H1 (cell line): ENCODE results near the gene THRB. TPM values are rescaled to one million over a fixed set of nuclear protein-coding genes. Genes with fewer than 3 reads are reported as not detected.

Experiments used
- CTCF ChIA-PET: fragments of 300-600 bp; sonication (Branson Sonifier 250); formaldehyde crosslinking; loops from one replicate; lab custom pipeline; 2021; ENCODE audit not compliant: partially characterized antibody; lab: Charles Lee
- POLR2A ChIA-PET: fragments of 300-600 bp; sonication (Branson Sonifier 250); formaldehyde crosslinking; loops from one replicate; lab custom pipeline; 2021; ENCODE audit warnings: inconsistent platforms; ENCODE audit not compliant: partially characterized antibody; lab: Charles Lee
- DNase-seq, 2 experiments: peaks; one replicate each; pipeline versions ENCODE4 v3.0.0 to v3.0.0-alpha.2; 2010 to 2022; ENCODE audit warnings: low spot score in 2 of 2, low read depth in 1 of 2, mixed read lengths in 1 of 2
- FAIRE-seq: peaks from 2 replicates; lab custom pipeline; 2011; peaks lifted over from hg19 to GRCh38; lab: Jason Lieb, UNC
- H2AFZ ChIP-seq: 2 replicates; pipeline ENCODE4 v1.8.1; 2012; ENCODE audit warnings: low read length, inconsistent platforms
- H2AK5ac ChIP-seq: 2 replicates; pipeline ENCODE4 v1.6.1; 2013; ENCODE audit warnings: low read depth, low read length
- H2BK120ac ChIP-seq: replicated peaks from 2 replicates; pipeline ENCODE3; 2013; ENCODE audit warnings: low read depth, low read length, inconsistent platforms
- H2BK12ac ChIP-seq: 2 replicates; pipeline ENCODE4 v1.6.1; 2013; ENCODE audit warnings: low read depth, low read length
- H2BK15ac ChIP-seq: 2 replicates; pipeline ENCODE4 v1.6.1; 2013; ENCODE audit warnings: low read length
- H2BK20ac ChIP-seq: 2 replicates; pipeline ENCODE4 v1.6.1; 2013; ENCODE audit warnings: low read length
- H2BK5ac ChIP-seq: 2 replicates; pipeline ENCODE4 v1.6.1; 2013; ENCODE audit warnings: low read depth, low read length
- H3K14ac ChIP-seq: 2 replicates; pipeline ENCODE4 v1.6.1; 2013; ENCODE audit warnings: inconsistent platforms; ENCODE audit not compliant: insufficient read length
- H3K18ac ChIP-seq: 2 replicates; pipeline ENCODE4 v1.6.1; 2013; ENCODE audit warnings: low read length; ENCODE audit errors: extremely low read depth
- H3K23ac ChIP-seq: 2 replicates; pipeline ENCODE4 v1.6.1; 2013; ENCODE audit warnings: inconsistent platforms; ENCODE audit not compliant: insufficient read length
- H3K23me2 ChIP-seq: 2 replicates; pipeline ENCODE4 v1.6.1; 2013; ENCODE audit warnings: low read depth, low read length
- H3K27ac ChIP-seq: 2 replicates; pipeline ENCODE4 v1.6.1; 2011; ENCODE audit warnings: low read depth, low read length, inconsistent platforms
- H3K27me3 ChIP-seq, 4 experiments: replicated peaks in 1 of 4; 1 replicate in 1 of 4; 2 replicates in 3 of 4; pipeline versions ENCODE4 v1.6.1 to v1.8.1; 2011 to 2013; ENCODE audit warnings: low read length in 3 of 4, mild to moderate bottlenecking in 3 of 4, inconsistent platforms in 2 of 4, mixed read lengths in 2 of 4, moderate library complexity in 1 of 4; ENCODE audit not compliant: control insufficient read depth in 3 of 4, insufficient read depth in 3 of 4; ENCODE audit errors: extremely low read depth in 1 of 4
- H3K36me3 ChIP-seq, 4 experiments: 2 replicates each; pipeline versions ENCODE4 v1.6.1 to v1.8.1; 2011 to 2013; ENCODE audit warnings: mild to moderate bottlenecking in 4 of 4, low read length in 3 of 4, moderate library complexity in 2 of 4, control low read depth in 1 of 4, inconsistent platforms in 1 of 4; ENCODE audit not compliant: insufficient read depth in 4 of 4, control insufficient read depth in 2 of 4
- H3K4ac ChIP-seq: replicated peaks from 2 replicates; pipeline ENCODE3; 2013; ENCODE audit warnings: low read length, low read depth, mixed read lengths, inconsistent platforms; ENCODE audit not compliant: insufficient read length
- H3K4me1 ChIP-seq, 4 experiments: replicated peaks in 1 of 4; 1 replicate in 1 of 4; 2 replicates in 3 of 4; pipeline versions ENCODE4 v1.6.1 to v1.8.1; 2011 to 2013; ENCODE audit warnings: low read length in 3 of 4, inconsistent platforms in 2 of 4, mixed read lengths in 1 of 4; ENCODE audit not compliant: insufficient read depth in 4 of 4, control insufficient read depth in 3 of 4
- H3K4me2 ChIP-seq, 2 experiments: 2 replicates each; pipeline versions ENCODE4 v1.6.1 to v1.8.1; 2011 to 2013; ENCODE audit warnings: low read depth in 2 of 2, low read length in 2 of 2, control low read depth in 1 of 2, inconsistent platforms in 1 of 2, mild to moderate bottlenecking in 1 of 2; ENCODE audit not compliant: insufficient read depth in 1 of 2
- H3K4me3 ChIP-seq, 4 experiments: fragments of 200-600, 300-600 bp in 1 of 4; sonication (generic), shearing (Covaris generic), sonication (Bioruptor Twin) in 1 of 4; 2 replicates each; pipeline versions ENCODE4 v1.5.1 to v1.8.1; 2011 to 2016; ENCODE audit warnings: low read length in 4 of 4, low read depth in 3 of 4, control low read depth in 2 of 4, inconsistent platforms in 2 of 4, mild to moderate bottlenecking in 2 of 4, mixed read lengths in 1 of 4, moderate library complexity in 1 of 4; ENCODE audit not compliant: insufficient read depth in 2 of 4; ENCODE audit errors: extremely low read depth in 1 of 4
- H3K56ac ChIP-seq: replicated peaks from 2 replicates; pipeline ENCODE3; 2013; ENCODE audit warnings: low read depth, mild to moderate bottlenecking, mixed read lengths, low read length, inconsistent platforms; ENCODE audit not compliant: insufficient read length
- H3K79me1 ChIP-seq: 2 replicates; pipeline ENCODE4 v1.6.1; 2013; ENCODE audit warnings: low read depth, low read length, control low read depth
- H3K79me2 ChIP-seq, 2 experiments: 2 replicates each; pipeline versions ENCODE4 v1.6.1 to v1.8.1; 2012 to 2013; ENCODE audit warnings: low read length in 2 of 2, mild to moderate bottlenecking in 2 of 2, inconsistent platforms in 1 of 2; ENCODE audit not compliant: insufficient read depth in 2 of 2, control insufficient read depth in 1 of 2
- H3K9ac ChIP-seq, 4 experiments: replicated peaks in 1 of 4; 1 replicate in 1 of 4; 2 replicates in 3 of 4; pipeline versions ENCODE4 v1.6.1 to v1.8.1; 2011 to 2013; ENCODE audit warnings: low read depth in 3 of 4, low read length in 3 of 4, control low read depth in 2 of 4, mild to moderate bottlenecking in 2 of 4, moderate library complexity in 2 of 4, inconsistent platforms in 1 of 4; ENCODE audit errors: extremely low read depth in 1 of 4
- H3K9me3 ChIP-seq, 2 experiments: 2 replicates each; pipeline versions ENCODE4 v1.6.1 to v1.8.1; 2012 to 2013; ENCODE audit warnings: mild to moderate bottlenecking in 2 of 2, moderate library complexity in 2 of 2, control low read depth in 1 of 2, inconsistent platforms in 1 of 2, low read depth in 1 of 2, low read length in 1 of 2, mixed read lengths in 1 of 2; ENCODE audit not compliant: insufficient read depth in 2 of 2
- H4K20me1 ChIP-seq, 2 experiments: replicated peaks in 1 of 2; 2 replicates each; pipeline versions ENCODE3 to v1.8.1; 2011 to 2013; ENCODE audit warnings: inconsistent platforms in 2 of 2, low read length in 2 of 2, mild to moderate bottlenecking in 1 of 2; ENCODE audit not compliant: insufficient read depth in 2 of 2, control insufficient read depth in 1 of 2
- H4K5ac ChIP-seq: 2 replicates; pipeline ENCODE4 v1.6.1; 2013; ENCODE audit warnings: low read length, low read depth, mixed read lengths, inconsistent platforms; ENCODE audit not compliant: insufficient read length
- H4K8ac ChIP-seq: 2 replicates; pipeline ENCODE4 v1.8.0; 2013; ENCODE audit warnings: mild to moderate bottlenecking, moderate library complexity, low read length, inconsistent platforms; ENCODE audit not compliant: insufficient read depth; ENCODE audit errors: extremely low read depth
- H4K91ac ChIP-seq: replicated peaks from 2 replicates; pipeline ENCODE3; 2013; ENCODE audit warnings: low read length, mixed read lengths, inconsistent platforms; ENCODE audit not compliant: insufficient read length
- ASH2L ChIP-seq: fragments of 200-600, 300-600 bp; sonication (generic); IDR thresholded peaks from one replicate; pipeline ENCODE4 v1.7.1; 2017; ENCODE audit warnings: low read length
- CBX5 ChIP-seq: fragments of 300-800, 300-1000 bp; sonication (generic); IDR thresholded peaks from 2 replicates; pipeline ENCODE4 v1.7.1; 2016; ENCODE audit warnings: antibody characterized with exemption, low read length, low read depth
- CBX8 ChIP-seq: fragments of 300-800, 300-1000 bp; sonication (generic); IDR thresholded peaks from 2 replicates; pipeline ENCODE4 v1.7.1; 2016; ENCODE audit warnings: low read depth, low read length, borderline replicate concordance
- CREB1 ChIP-seq: IDR thresholded peaks from 2 replicates; pipeline ENCODE4 v1.6.1; 2012; ENCODE audit warnings: inconsistent platforms
- EZH2 ChIP-seq: fragments of 200-600 bp; sonication (generic); IDR thresholded peaks from 2 replicates; pipeline ENCODE4 v1.7.1; 2012; ENCODE audit warnings: low read depth, mild to moderate bottlenecking, moderate library complexity, low read length, inconsistent platforms; ENCODE audit not compliant: severe bottlenecking
- KDM4A ChIP-seq: IDR thresholded peaks from one replicate; pipeline ENCODE4 v1.7.1; 2012; ENCODE audit warnings: low read depth, mild to moderate bottlenecking, moderate library complexity, low read length, inconsistent platforms; ENCODE audit not compliant: severe bottlenecking
- NRF1 ChIP-seq: IDR thresholded peaks from 2 replicates; pipeline ENCODE4 v1.6.1; 2011; ENCODE audit warnings: mild to moderate bottlenecking, low read depth, low read length, improper control_type of control experiment
- RAD21 ChIP-seq, 2 experiments: IDR thresholded peaks in 1 of 2; conservative IDR thresholded peaks in 1 of 2; 2 replicates each; pipeline ENCODE4 v1.6.1; 2011; ENCODE audit warnings: low read depth in 2 of 2, low read length in 2 of 2, improper control_type of control experiment in 1 of 2, inconsistent platforms in 1 of 2, mild to moderate bottlenecking in 1 of 2, moderate library complexity in 1 of 2
- RBBP5 ChIP-seq: IDR thresholded peaks from 2 replicates; pipeline ENCODE4 v1.7.1; 2012; ENCODE audit warnings: low read depth, mild to moderate bottlenecking, inconsistent platforms, low read length, moderate library complexity, borderline replicate concordance
- RXRA ChIP-seq: IDR thresholded peaks from 2 replicates; pipeline ENCODE4 v1.6.1; 2011; ENCODE audit warnings: low read depth, mild to moderate bottlenecking, low read length, moderate library complexity; ENCODE audit not compliant: insufficient read depth
- SIX5 ChIP-seq: IDR thresholded peaks from 2 replicates; pipeline ENCODE4 v1.6.1; 2011; ENCODE audit warnings: mild to moderate bottlenecking, low read depth, low read length
- SP1 ChIP-seq: IDR thresholded peaks from 2 replicates; pipeline ENCODE4 v1.6.1; 2011; ENCODE audit warnings: low read depth, low read length
- SUZ12 ChIP-seq: fragments of 200-600 bp; sonication (generic); IDR thresholded peaks from 2 replicates; pipeline ENCODE4 v1.6.1; 2012; ENCODE audit warnings: mild to moderate bottlenecking, inconsistent platforms, low read length, moderate library complexity, mixed read lengths
- TAF7 ChIP-seq: optimal IDR thresholded peaks from 2 replicates; pipeline ENCODE3; 2011; ENCODE audit warnings: low read depth, mild to moderate bottlenecking, inconsistent platforms, low read length, moderate library complexity, borderline replicate concordance
- WGBS, 2 experiments: shearing (Covaris generic) in 1 of 2; methylation state at CpG; one replicate each; pipeline versions ENCODE4 v1.1.6 to v1.1.7; 2013 to 2015; ENCODE audit warnings: low lambda C conversion rate in 2 of 2, mixed read lengths in 2 of 2, inconsistent platforms in 1 of 2, low coverage in 1 of 2, missing lambda C conversion rate in 1 of 2; ENCODE audit not compliant: insufficient replicate concordance in 2 of 2, insufficient coverage in 1 of 2, insufficient read length in 1 of 2; ENCODE audit errors: extremely low coverage in 1 of 2, missing lambda C conversion rate in 1 of 2; 5-methylcytosine and 5-hydroxymethylcytosine counted together
- polyA plus RNA-seq, 7 experiments: library from polyadenylated mRNA; depleted of rRNA in 3 of 7; stranded (reverse) in 5 of 7; unstranded in 2 of 7; fragments of >200 nt in 5 of 7; fragments of 200-250 nt in 2 of 7; gene quantifications; 1 replicate in 5 of 7; 2 replicates in 1 of 7; 4 replicates in 1 of 7; pipeline versions ENCODE4 v1.2.1 to v1.2.3, GENCODE V29; 2011 to 2013; ENCODE audit warnings: missing spikeins in 2 of 7, mixed read lengths in 2 of 7
- total RNA-seq: library from RNA; stranded (reverse); fragmentation: NEBNext Ultra II Directional; extraction: Animal tissue kit (Norgen Biotek cat#: 25700); gene quantifications from 2 replicates; pipeline ENCODE4 v1.2.1, GENCODE V29; 2021
- TF ChIP-seq, protein P1 (sequence below): IDR thresholded peaks from 2 replicates; pipeline ENCODE4 v1.6.1; 2012; ENCODE audit warnings: inconsistent platforms

THRB gene
- total and polyA plus RNA-seq, 2 of the 8 experiments (the other 6 are each of a cell fraction or from before 2014, with no cell fraction given), result 0.98 to 3.9 TPM

DNA sequence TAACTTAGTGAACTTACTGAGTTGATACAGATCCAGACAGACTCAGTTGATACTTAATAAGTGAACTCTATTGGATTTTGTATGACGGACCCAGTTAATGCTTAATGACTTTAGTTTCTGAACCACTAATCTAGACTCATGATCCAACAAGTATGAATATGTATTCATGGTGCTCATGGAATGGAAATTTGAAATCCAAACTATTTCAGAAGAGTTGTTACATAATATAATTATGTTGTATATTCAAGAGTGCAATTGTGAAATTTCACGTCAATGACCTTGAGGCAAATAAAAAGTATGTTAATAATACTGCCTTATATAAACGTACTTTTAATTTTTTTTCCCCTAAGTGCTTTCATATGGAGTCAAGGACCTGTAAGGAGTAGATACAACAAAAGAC, 78.8 kb downstream of the THRB start:
- no peak overlapping the region for H2AK5ac ChIP-seq
- no peaks in the 10 kb centered on the region for H3K79me1 ChIP-seq
- H3K4me1 ChIP-seq, result no peaks in the 10 kb centered on the region; a peak in 1 of 7 replicates
- ChIA-PET CTCF (interaction anchor here (0.6 to 1.3 kb wide), 3 partner anchors 13 to 63 kb away, joined by 3 read pairs; no protein-coding TSS in a partner anchor), POLR2A (no interaction called here)
- no peak overlapping the region for H3K18ac ChIP-seq
- no peak overlapping the region for H2AFZ ChIP-seq
- FAIRE-seq (no peak), DNase-seq (no peak)
- no peaks in the 10 kb centered on the region for H3K36me3 ChIP-seq
- TF ChIP-seq NRF1, result no peak
- TF ChIP-seq CREB1, result no peak
- no peak for TF ChIP-seq CBX5
- TF ChIP-seq RXRA, result no peak
- TF ChIP-seq, protein P1, sequence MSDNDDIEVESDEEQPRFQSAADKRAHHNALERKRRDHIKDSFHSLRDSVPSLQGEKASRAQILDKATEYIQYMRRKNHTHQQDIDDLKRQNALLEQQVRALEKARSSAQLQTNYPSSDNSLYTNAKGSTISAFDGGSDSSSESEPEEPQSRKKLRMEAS, result no peak
- no peak for TF ChIP-seq CBX8
- no peak for TF ChIP-seq SP1
- TF ChIP-seq EZH2, result no peak
- no peak for TF ChIP-seq SIX5
- TF ChIP-seq RBBP5, result no peak
- TF ChIP-seq SUZ12, result no peak
- no peak for TF ChIP-seq KDM4A
- TF ChIP-seq ASH2L, result no peak
- no peak for TF ChIP-seq TAF7
- TF ChIP-seq RAD21 (IDR thresholded peaks at IDR 0.05 in 1 of 2, conservative IDR thresholded peaks at IDR 0.05 in 1 of 2; ENCODE audit: low read depth in 2 of 2, low read length in 2 of 2), result no peak
- H4K8ac ChIP-seq, result no peak overlapping the region
- H3K79me2 ChIP-seq, result no peaks in the 10 kb centered on the region
- H3K23ac ChIP-seq, result no peak overlapping the region
- no peaks in the 10 kb centered on the region for H3K27me3 ChIP-seq
- no peak overlapping the region for H3K56ac ChIP-seq
- H2BK12ac ChIP-seq, result no peak overlapping the region
- no peak overlapping the region for H3K4me2 ChIP-seq
- H3K23me2 ChIP-seq, result no peaks in the 10 kb centered on the region
- H3K4me3 ChIP-seq, result no peak overlapping the region
- WGBS, 2 experiments, result 89% methylated on average over 3 of the region's 3 CpGs; no CpG with 5 or more reads in 1 of the 2 experiments
- H2BK20ac ChIP-seq, result no peak overlapping the region
- H3K27ac ChIP-seq, result no peak overlapping the region
- no peak overlapping the region for H4K5ac ChIP-seq
- no peak overlapping the region for H2BK5ac ChIP-seq
- no peak overlapping the region for H4K91ac ChIP-seq
- no peaks in the 10 kb centered on the region for H4K20me1 ChIP-seq
- H2BK120ac ChIP-seq, result no peak overlapping the region
- no peak overlapping the region for H3K14ac ChIP-seq
- H3K9ac ChIP-seq, result no peak overlapping the region
- H3K4ac ChIP-seq, result no peak overlapping the region
- H2BK15ac ChIP-seq, result no peak overlapping the region
- no peaks in the 10 kb centered on the region for H3K9me3 ChIP-seq
